HG02759 (cell line): ENCODE data around the gene CACNA1B.
"Not testable (repeated sequence)": the region's sequence is repeated elsewhere in the genome, so short reads cannot be mapped to it uniquely, and the experiment has no call there.

Source experiments
- ATAC-seq: cut with Tn5 transposase; IDR thresholded peaks from one replicate; pipeline ENCODE4 v1.9.1; 2021; ENCODE audit warnings: mild to moderate bottlenecking, moderate library complexity; ENCODE audit not compliant: unreplicated experiment

The CACNA1B gene

DNA sequence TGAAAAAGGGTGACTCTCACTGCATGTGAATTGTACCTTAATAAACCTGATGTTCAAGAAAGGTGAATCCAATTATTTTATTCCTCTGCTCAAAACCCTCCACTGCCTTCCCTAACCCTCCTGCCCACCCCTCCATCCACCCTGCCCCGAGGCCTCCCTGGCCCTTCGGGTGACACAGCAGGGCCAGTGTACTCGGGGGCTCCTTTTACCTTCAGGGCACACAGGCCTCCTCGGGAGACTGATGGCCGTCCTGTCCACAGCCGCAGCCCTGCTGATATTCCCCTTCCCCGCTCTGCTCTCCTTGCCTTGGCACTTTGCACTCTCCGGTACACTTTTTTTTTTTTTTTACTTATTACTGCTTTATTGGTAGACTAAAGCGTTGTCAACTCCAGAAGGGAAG lies 234.0 kb downstream of the CACNA1B start:
- ATAC-seq = no peak

DNA sequence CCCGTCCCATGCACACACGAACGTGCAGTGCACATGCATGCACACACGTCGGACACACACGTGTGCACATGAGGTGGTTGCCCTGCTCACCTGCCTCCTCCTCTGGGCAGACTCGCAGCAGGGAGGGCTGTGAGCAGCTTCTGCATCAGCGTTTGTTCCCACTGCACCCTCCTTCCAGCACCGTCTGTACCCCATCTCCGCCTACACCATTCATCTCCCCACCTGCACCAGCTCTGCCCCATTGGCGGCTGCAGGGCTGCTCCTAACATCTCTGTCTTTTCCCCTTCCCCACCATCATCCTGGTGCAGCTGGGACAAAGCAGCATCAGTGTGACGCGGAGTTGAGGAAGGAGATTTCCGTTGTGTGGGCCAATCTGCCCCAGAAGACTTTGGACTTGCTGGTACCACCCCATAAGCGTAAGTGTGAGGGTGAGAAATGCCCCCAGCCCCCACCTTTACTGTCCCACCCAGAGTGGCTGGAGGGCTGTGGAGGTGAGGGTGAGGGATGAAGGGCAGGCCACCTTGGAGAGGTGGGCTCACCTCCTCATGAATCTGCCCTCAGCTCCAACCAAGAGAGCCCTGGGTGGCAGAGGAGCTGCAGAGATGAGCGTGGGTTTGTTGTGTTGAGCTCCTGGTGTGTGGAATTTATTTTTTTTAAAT lies 234.6 kb downstream of the CACNA1B start:
- ATAC-seq = no peak

- no peak for ATAC-seq
Measured at GRCh38 chr9:138112791-138113600, 235.4 kb downstream of the CACNA1B start.

DNA sequence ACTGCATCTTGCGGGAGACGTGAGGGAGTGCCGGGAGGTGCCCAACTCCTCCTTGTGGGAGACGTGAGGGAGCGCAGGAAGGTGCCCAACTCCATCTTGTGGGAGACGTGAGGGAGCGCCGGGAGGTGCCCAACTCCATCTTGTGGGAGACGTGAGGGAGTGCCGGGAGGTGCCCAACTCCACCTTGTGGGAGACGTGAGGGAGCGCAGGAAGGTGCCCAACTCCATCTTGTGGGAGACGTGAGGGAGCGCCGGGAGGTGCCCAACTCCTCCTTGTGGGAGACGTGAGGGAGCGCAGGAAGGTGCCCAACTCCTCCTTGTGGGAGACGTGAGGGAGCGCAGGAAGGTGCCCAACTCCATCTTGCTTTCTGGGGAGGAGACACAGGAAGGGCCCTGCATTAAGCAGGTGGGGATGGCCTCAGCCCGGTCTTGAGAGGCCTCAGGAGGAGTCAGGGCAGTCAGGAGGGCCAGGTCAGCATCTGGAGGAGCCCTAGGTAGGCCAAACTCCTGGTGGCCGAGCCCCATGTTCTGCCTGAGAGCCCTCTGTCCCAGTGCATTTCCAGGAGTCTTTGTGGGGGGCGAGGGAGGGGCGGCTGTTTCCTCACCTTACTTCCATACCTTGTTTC lies 236.2 kb downstream of the CACNA1B start:
- not testable (repeated sequence) for ATAC-seq

DNA sequence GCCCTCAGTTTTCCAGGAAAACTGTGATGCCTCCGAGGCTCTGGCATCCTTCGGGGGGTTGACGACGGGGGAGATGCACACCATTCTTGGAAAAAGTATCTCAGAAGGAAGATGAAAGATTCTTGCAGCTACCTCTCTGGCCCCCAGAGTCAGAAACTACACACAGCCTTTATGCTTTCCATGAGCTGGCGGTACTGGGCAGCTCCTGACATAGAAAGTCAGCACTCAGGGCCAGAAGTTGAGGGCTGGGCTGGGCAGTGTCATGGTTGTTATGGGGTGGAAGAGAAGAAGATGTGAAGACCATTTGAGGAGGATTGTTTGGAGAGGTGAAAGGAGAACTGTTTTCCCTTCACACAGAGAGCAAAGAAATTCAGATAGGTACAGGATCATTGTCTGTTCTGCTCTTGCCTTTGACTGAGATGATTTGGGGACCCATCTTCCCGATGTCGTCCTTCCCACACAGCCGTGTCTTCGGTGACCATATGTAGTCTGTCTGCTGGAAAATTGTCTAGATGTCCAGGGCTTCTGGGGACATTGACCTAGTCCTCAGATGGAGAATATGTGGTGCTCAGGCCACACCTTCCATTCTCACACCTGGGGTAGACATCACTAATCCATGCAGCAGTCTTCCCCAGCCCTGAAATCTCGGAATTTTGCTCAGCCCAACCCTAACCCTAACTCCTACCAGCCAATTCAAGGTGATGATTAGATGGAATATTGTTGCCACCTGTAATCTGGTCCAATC lies 237.1 kb downstream of the CACNA1B start:
- no peak for ATAC-seq

DNA sequence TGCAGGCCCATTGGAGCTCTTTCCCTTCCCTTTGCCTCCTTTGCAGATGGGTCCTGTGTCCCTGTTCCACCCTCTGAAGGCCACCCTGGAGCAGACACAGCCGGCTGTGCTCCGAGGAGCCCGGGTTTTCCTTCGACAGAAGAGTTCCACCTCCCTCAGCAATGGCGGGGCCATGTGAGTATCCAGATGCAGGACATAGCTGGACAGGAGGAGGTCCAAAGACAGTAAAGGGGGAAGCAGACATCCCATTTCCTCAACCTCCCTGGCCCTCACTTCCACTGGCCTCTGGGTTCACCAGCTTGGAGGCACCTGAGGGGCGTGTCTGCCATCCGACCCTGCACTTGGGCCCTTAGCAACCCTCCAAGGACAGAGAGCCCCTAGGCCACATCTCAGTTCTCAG lies 237.9 kb downstream of the CACNA1B start:
- no peak for ATAC-seq

DNA sequence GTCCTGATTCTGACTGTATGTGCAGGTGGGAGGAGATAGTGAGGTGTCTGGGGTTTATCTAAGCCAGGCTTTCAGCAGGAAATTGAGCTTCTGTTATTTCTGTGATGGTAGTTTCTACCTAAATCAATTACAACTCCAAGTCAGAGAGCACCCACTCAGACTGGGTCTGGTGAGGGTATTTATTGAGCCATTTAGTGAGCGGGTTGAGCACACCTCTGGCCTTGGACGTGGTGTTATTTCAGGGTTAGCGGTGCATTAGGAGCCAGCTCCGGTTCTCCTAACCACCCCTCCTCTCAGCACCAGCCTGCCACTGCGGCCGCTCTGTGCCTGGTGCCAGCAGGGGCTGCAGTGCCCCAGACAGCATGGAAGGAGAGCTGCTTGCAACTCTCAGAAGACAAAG lies 238.9 kb downstream of the CACNA1B start:
- no peak for ATAC-seq

- no peak for ATAC-seq
Measured at GRCh38 chr9:138117101-138117750, 239.6 kb downstream of the CACNA1B start.

- no peak for ATAC-seq
Measured at GRCh38 chr9:138117836-138118235, 240.3 kb downstream of the CACNA1B start.

DNA sequence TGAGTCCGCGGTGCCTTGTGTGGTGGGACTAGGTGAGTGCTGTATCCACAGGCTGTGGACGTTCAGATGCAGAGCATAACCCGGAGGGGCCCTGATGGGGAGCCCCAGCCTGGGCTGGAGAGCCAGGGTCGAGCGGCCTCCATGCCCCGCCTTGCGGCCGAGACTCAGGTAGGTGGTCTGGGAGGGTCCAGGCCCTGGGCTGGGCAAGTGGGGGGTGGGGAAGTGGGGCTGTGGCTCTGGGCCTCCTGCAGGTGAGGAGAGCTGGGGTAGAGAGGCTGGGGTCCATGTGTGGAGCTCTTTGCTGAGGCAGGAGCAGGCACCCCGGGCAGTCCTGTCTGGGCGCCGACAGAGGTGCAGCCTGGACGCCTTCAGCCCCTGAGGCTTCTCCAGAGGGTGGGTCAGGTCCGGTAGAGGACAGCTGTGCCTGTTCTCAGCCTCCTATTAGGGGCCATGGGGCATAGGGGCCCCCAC lies 241.1 kb downstream of the CACNA1B start:
- ATAC-seq = no peak

DNA sequence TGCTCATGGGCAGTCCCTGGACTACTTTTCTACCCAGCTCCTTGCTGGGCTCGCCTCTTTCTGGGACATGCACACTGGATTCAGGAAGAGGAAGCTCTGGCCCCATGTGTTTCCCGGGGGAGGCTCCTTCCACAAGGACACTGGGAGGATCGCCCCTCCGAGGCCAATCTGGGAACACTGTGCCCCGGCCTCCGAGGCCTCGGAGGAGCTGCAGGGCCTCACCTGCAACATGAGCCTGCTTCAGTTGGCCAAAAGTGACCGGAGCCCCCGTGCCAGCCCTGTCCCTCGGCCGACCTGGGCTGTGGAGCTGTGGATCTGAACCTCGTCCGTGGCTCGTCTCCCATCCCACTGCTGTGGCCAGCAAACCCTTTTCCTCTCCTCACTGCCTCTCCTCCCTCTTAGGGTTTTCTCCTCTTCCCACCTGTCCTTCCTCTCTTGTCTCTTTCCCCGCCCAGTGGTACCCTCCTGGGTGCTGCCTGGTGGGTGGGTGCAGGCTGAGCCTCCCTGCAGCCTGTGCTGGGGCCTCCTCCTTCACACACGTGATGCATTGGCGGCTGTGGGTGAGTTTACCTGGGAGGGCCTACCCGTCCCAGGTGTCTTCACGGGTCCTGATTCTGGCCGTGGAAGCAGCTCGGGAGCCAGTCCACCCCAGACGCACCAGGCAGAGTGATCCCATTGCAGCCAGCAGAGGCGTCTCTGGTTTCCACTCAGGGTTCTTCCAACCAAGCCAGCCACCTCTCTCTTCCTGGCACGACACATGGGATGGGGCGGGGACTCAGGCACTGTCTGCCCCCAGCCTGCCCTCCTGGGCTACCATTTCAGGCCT lies 241.8 kb downstream of the CACNA1B start:
- no peak for ATAC-seq

GRCh38 chr9:138120072-138120471 lies 242.5 kb downstream of the CACNA1B start:
- no peak for ATAC-seq

DNA sequence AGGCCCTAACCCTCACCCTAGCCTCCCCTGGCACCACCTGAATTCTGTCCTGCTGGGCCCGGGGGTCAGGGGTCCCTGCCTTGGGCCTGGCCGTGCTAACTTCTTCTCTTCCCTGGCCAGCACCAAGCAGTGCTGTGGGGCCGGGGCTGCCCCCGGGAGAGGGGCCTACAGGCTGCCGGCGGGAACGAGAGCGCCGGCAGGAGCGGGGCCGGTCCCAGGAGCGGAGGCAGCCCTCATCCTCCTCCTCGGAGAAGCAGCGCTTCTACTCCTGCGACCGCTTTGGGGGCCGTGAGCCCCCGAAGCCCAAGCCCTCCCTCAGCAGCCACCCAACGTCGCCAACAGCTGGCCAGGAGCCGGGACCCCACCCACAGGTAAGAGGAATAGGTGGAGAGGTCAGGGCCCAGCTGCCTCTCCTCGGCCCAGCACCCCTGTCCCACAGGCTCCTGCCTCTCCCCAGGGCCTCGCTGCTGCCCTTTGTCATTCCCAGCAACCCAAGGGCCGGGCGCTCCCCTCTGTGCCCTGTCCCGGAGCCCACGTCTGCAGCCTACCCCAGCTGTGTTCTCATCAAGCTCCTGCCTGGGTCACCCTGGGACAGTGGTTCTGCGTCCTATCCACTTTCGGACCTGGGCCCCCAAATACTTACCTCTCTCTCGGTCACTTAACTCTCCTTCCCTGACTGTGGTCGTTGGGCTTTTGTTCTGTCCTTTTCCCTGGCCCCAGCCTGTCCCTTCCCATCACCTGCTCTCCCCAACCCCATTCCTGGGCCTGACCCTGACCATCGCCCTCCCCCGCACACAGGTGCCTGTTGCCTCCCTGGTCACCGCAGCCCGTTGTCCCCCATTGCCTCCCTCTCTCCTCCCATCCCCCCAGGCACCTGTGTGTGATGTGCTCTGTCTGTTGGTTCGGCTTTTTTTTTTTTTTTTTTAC lies 243.2 kb downstream of the CACNA1B start:
- no peak for ATAC-seq

DNA sequence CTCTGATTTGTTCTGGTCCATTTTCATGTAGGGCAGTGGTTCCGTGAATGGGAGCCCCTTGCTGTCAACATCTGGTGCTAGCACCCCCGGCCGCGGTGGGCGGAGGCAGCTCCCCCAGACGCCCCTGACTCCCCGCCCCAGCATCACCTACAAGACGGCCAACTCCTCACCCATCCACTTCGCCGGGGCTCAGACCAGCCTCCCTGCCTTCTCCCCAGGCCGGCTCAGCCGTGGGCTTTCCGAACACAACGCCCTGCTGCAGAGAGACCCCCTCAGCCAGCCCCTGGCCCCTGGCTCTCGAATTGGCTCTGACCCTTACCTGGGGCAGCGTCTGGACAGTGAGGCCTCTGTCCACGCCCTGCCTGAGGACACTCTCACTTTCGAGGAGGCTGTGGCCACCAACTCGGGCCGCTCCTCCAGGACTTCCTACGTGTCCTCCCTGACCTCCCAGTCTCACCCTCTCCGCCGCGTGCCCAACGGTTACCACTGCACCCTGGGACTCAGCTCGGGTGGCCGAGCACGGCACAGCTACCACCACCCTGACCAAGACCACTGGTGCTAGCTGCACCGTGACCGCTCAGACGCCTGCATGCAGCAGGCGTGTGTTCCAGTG lies 244.0 kb downstream of the CACNA1B start:
- no peak for ATAC-seq

DNA sequence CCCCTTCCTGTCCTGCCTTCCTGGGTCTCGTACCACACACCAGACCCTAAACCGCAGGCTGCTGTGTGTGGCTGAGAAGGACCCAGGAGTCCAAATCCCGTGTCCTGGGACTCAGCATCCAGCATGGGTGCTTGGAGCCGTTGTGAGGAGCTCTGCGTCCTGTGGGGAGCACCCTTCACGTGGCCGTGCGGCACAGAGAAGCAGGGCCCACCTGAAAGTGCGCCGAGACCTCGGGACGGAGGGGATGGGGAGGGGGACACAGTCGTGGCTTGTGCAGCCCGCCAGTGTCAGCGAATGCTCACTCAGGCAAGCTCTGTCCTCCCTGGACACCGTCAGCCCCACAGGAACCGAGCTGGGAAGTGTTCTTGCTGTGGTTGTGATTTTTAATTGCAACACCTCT lies 244.6 kb downstream of the CACNA1B start:
- no peak for ATAC-seq

DNA sequence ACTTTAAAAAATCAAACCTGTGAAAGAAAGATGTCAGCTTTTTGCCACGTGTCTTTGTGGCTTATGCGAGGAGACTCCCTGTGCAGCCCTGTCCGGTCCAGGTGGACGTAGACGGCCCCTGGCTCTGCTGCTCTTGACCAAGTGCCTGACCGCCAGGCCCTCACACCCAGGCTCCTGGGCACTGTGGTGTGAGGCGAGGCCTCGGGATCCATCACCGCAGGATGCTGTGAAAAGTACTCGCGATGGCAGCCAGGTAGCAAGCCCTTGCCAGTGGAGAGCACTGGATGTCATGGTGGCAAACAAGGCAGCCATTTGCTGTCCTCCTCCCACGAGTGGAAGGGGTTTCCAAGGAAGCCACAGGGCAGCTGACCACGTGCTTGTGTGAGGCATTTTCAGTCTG lies 245.1 kb downstream of the CACNA1B start:
- ATAC-seq = no peak

DNA sequence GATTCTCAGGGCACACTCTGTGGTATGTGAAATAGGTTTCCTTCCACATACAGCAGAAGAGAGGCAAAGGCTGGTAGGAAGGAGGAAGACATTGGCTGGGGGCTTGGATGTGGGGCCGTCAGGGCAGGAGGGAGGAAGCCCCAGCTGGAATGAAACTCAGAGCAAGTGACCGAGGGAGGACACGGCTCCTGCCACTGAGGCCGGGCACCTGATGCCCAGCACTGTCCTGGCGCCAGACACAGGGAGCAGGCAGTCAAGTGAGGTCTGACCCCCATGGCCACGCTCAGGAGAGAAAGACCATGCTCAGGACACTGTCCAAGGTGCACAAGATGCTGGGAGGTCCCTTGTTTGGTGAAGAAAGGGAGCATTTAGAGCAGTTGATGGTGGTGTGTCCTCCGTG lies 245.5 kb downstream of the CACNA1B start:
- no peak for ATAC-seq

DNA sequence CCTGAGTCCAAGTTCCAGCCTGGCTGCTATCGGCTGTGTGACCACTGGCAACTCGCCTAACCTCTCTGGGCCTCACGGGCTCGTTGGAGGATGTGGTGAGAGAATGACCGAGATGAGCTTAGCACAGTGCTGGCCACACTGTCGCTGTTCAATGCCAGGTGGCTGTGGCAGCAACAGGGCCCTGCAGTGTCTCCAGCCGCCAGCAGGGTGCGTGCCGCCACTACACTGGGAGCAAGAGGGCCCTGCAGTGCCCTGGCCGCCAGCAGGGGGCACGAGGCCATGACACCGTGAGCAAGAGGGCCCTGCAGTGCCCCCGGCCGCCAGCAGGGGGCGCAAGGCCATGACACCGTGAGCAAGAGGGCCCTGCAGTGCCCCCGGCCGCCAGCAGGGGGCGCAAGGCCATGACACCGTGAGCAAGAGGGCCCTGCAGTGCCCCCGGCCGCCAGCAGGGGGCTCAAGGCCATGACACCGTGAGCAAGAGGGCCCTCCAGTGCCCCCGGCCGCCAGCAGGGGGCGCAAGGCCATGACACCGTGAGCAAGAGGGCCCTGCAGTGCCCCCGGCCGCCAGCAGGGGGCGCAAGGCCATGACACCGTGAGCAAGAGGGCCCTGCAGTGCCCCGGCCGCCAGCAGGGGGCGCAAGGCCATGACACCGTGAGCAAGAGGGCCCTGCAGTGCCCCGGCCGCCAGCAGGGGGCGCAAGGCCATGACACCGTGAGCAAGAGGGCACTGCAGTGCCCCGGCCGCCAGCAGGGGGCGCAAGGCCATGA lies 248.7 kb downstream of the CACNA1B start:
- peak; percentile 96 for ATAC-seq
